Measurements from ENCODE around the gene LHX8. TPM values are rescaled to one million over a fixed set of nuclear protein-coding genes. Genes with fewer than 3 reads are reported as not detected.

The LHX8 gene
- total and polyA plus RNA-seq, 12 donors: not detected

DNA sequence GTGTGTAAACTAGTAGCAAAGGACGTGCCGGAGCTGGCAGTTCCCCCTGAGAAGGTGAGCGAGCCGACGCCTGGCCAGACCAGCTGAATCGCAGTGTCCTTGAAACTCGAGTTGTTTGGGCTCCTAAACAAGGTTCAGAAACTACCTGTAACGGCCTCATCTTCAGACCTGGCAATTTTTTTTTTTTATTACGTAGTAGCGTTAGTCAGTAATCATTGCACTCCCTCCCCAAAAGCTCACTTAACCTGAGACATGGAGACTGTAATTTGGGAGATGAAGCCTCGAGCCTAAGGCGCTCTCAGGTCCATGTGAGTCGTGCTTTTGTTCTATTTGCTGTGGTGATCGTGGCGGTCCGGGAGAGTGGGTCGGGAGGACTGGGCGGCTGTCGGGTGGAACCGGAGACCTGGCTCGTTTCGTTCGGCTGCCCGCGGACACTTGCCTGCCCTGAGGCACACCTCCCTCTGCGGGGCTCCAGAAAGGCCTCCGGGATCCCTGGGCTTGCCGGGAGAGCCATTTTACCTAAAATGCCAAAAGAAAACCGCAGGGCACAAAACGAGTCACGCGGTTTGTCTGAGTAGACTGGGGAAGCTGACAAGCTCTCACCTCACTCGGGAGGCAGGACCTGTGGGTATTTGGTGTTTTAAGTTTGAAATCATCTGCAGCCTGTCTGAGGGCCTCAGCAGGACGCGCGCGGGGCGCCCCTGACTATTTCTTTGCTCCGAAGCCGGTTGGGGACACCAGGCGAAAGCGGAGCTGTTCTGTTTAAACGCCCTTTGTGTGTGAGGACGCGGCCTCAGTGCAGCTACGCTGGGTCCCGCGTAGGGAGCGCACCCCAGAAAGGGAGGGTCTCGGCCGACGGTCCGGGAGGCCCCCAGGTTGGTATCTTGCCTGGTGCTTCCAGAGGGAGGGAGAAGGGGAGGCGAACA lies 722 bp downstream of the LHX8 start:
- TF ChIP-seq, protein P1, sequence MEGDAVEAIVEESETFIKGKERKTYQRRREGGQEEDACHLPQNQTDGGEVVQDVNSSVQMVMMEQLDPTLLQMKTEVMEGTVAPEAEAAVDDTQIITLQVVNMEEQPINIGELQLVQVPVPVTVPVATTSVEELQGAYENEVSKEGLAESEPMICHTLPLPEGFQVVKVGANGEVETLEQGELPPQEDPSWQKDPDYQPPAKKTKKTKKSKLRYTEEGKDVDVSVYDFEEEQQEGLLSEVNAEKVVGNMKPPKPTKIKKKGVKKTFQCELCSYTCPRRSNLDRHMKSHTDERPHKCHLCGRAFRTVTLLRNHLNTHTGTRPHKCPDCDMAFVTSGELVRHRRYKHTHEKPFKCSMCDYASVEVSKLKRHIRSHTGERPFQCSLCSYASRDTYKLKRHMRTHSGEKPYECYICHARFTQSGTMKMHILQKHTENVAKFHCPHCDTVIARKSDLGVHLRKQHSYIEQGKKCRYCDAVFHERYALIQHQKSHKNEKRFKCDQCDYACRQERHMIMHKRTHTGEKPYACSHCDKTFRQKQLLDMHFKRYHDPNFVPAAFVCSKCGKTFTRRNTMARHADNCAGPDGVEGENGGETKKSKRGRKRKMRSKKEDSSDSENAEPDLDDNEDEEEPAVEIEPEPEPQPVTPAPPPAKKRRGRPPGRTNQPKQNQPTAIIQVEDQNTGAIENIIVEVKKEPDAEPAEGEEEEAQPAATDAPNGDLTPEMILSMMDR (IDR thresholded peaks at IDR 0.05): no peak
- intact Hi-C loops (cut with DNase I): no loop called here
- no peaks in the 10 kb centered on the region for H3K36me3 ChIP-seq
- H3K9me3 ChIP-seq: no peaks in the 10 kb centered on the region
- peak overlapping the region in 8 of 10 donors; percentile 4 to 42 (median 34) for H3K4me3 ChIP-seq
- H3K27me3 ChIP-seq: peaks cover 46 to 100% (median 100%) of the 10 kb centered on the region in 7 donors
- DNase-seq (no peak), ATAC-seq (no peak)
- H3K4me1 ChIP-seq: peaks cover 3 to 37% (median 21%) of the 10 kb centered on the region in 9 donors
- WGBS, 2 donors: 3% methylated on average over 54 of the region's 54 CpGs
- H3K27ac ChIP-seq: no peak overlapping the region

DNA sequence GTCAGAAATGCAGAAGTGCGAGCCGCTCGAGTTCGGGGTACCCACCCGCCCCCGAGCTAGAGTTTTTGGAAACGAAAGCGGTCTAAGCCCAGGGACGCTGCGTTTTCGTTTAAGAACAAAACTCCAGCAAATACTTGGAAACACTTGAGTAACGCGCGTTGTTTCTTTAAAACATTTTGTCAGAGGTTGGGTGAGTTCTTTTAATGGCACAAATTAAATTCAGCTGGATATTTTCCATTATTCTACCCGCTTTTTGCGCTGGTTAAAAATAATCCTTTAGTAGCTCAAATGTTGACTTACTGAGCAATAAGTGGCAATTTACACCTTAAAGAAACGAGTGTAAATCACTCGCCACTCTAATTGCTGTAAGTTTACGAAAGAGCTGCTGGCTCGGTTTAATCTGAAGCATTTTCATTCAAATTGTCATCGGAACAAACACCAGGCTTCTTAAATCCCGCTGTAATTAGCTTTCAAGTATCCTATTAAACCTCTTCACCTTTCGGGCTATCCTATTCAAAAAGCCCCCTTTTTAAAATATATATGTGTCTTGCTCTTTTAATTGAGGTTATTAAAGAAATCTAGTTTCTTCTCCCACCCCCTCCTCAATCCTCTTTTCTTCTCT lies 1.5 kb downstream of the LHX8 start:
- intact Hi-C loops (cut with DNase I): no loop called here
- Histone ChIP-seq H3K4me1 (peaks cover 3 to 29% (median 21%) of the 10 kb centered on the region in 9 donors), H3K36me3 (no peaks in the 10 kb centered on the region), H3K27ac (no peak overlapping the region), H3K4me3 (peak overlapping the region in 8 of 10 donors; percentile 4 to 42 (median 34)), H3K27me3 (peaks cover 46 to 100% (median 97%) of the 10 kb centered on the region in 7 donors), H3K9me3 (no peaks in the 10 kb centered on the region)
- DNase-seq: no peak
- 4 to 6% methylated on average over 23 of the region's 23 CpGs for WGBS, 2 donors
- no peak for ATAC-seq
- TF ChIP-seq, protein P1 (IDR thresholded peaks at IDR 0.05): no peak

DNA sequence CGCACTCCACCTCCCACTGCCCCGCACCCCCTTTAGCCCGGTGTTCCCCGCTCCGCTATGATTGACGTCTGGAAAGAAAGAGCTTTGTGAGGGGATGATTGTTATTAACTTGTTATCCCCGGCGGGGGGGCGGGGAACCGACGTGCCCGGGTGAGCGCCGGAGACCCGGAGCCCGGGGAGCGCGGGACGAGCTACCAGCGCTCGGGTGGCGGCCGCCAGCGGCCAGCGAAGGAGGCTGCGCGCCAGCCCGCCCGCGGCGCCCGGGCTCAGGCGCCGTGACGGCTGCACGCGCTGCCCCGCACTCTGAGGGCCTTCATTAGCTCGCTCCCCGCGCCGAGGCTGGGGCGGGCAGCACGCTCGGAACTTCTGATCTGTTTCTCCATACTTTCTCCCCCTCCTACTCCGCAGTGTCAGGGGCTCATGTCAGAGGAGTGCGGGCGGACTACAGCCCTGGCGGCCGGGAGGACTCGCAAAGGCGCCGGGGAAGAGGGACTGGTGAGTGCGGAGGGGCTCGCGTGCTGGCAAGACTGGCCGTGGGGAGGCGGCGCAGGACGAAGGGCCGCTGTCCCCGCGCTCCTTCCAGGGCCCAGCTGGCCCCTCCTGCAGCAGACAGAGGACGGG lies 2.1 kb downstream of the LHX8 start:
- Histone ChIP-seq H3K4me1 (peaks cover 3 to 26% (median 17%) of the 10 kb centered on the region in 9 donors), H3K9me3 (no peaks in the 10 kb centered on the region), H3K27ac (no peak overlapping the region), H3K36me3 (no peaks in the 10 kb centered on the region), H3K27me3 (peaks cover 40 to 100% (median 97%) of the 10 kb centered on the region in 7 donors), H3K4me3 (peak overlapping the region in 1 of 10 donors; percentile 37)
- intact Hi-C loops (cut with DNase I): no loop called here
- DNase-seq (no peak), ATAC-seq (peak in 1 of 8 donors; percentile 47)
- 1 to 3% methylated on average over 56 to 64 of the region's 64 CpGs for whole genome bisulfite sequencing, 2 donors
- TF ChIP-seq, protein P1 (IDR thresholded peaks at IDR 0.05): no peak

Measured in heart right ventricle (tissue), 16 donors.